GM19395 (cell line): ENCODE data around the gene ARR3.
"Not testable (repeated sequence)": the region's sequence is repeated elsewhere in the genome, so short reads cannot be mapped to it uniquely, and the experiment has no call there.

Source experiments
- ATAC-seq: cut with Tn5 transposase; IDR thresholded peaks from one replicate; pipeline ENCODE4 v1.9.1; 2021; ENCODE audit warnings: mild to moderate bottlenecking, moderate library complexity; ENCODE audit not compliant: unreplicated experiment

ARR3 gene

GRCh38 chrX:70268034-70268433 lies at the start of gene ARR3:
ARR3 (plus strand) TSS chrX:70268334; CDS start chrX:70269386, 1,052 bp downstream.
- no peak for ATAC-seq

- no peak for ATAC-seq
Measured at GRCh38 chrX:70219938-70220764, 48.0 kb upstream of the ARR3 start.

- ATAC-seq = no peak
Measured at GRCh38 chrX:70226048-70226447, 42.1 kb upstream of the ARR3 start.

GRCh38 chrX:70226687-70227086 lies 41.4 kb upstream of the ARR3 start:
- ATAC-seq = no peak

GRCh38 chrX:70231666-70232065 lies 36.5 kb upstream of the ARR3 start:
- no peak for ATAC-seq

- no peak for ATAC-seq
Measured at GRCh38 chrX:70234355-70234754, 33.8 kb upstream of the ARR3 start, which contains the start of gene AWAT1. AWAT1 (plus strand) TSS chrX:70234655; CDS start chrX:70234696, 41 bp downstream.

- no peak for ATAC-seq
Measured at GRCh38 chrX:70240751-70241150, 27.4 kb upstream of the ARR3 start.

GRCh38 chrX:70241501-70241900 lies 26.6 kb upstream of the ARR3 start:
- no peak for ATAC-seq

GRCh38 chrX:70243601-70244000 lies 24.5 kb upstream of the ARR3 start:
- ATAC-seq = not testable (repeated sequence)

GRCh38 chrX:70244881-70245280 lies 23.3 kb upstream of the ARR3 start:
- no peak for ATAC-seq

- ATAC-seq = no peak
Measured at GRCh38 chrX:70247252-70247651, 20.9 kb upstream of the ARR3 start.

- ATAC-seq = no peak
Measured at GRCh38 chrX:70252491-70252890, 15.6 kb upstream of the ARR3 start.

GRCh38 chrX:70253377-70254062 lies 14.6 kb upstream of the ARR3 start:
- no peak for ATAC-seq

GRCh38 chrX:70254063-70254400 lies 14.1 kb upstream of the ARR3 start:
- ATAC-seq = no peak

- ATAC-seq = no peak
Measured at GRCh38 chrX:70254909-70255308, 13.2 kb upstream of the ARR3 start.

- no peak for ATAC-seq
Measured at GRCh38 chrX:70255452-70255851, 12.7 kb upstream of the ARR3 start.

GRCh38 chrX:70257423-70258288 lies 10.5 kb upstream of the ARR3 start:
- no peak for ATAC-seq

- no peak for ATAC-seq
Measured at GRCh38 chrX:70260104-70260503, 8.0 kb upstream of the ARR3 start, which contains the start of gene P2RY4. P2RY4 (minus strand) TSS chrX:70260204; CDS start chrX:70259624, 580 bp downstream.

GRCh38 chrX:70262952-70263567 lies 5.1 kb upstream of the ARR3 start:
- peak; percentile 84 for ATAC-seq

GRCh38 chrX:70264784-70265183 lies 3.4 kb upstream of the ARR3 start:
- ATAC-seq = no peak

GRCh38 chrX:70274029-70274428 lies 5.9 kb downstream of the ARR3 start:
- ATAC-seq = not testable (repeated sequence)
